ENCODE data around the gene KIAA1671. TPM values are rescaled to one million over a fixed set of nuclear protein-coding genes. Genes with fewer than 3 reads are reported as not detected.
A peak's percentile ranks its signal among the peaks of the same experiment; 100 is the strongest.

Gene KIAA1671
- total RNA-seq, 2 experiments from 2014 or later: 7.3 to 7.4 TPM

DNA sequence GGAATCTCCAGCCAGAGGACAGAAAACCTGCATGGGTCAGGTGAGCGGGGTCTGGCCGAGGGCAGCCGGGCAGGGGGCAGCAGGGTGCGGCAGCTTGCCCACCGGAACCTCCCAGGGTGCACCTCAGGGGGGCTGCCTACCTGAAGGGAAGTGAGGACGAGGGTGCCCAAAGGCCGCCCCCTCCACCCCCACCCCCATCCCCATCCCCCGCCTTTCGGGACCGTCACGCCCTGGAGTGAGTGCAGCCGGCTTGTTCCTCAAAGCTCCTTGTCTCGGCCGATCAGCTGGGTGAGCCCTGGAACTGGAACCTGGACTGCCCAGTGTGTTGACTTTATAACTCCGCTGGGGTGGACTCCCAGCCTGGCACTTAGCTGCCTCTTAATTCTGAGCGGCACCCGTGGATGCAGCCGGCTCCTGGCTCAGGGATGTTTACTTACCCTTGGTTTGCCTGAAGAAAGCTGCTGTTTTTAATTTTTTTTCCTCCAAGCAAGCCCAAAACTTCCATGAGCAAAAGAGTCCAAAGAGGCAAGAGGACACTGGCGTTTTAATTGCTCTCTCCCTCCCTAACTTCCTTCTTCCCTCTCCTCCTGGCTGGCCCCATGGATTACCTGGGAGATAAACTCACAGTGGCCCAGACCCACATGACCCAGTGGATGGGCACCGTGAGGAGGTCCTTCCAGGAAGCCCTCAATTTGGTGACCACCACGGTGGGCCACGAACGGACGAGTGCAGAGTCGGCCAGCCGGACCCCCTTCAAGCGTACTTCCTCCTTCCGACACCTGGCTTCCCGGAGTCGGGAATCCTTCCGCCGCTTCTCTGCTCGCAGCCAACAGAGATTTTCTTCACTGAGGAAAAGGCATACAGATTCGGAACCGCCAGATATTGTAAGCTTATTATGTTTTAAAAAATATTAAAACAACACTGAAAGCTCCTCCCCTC is 159.3 kb downstream of the KIAA1671 start:
- peak overlapping the region; percentile 75 for H3K4me3 Mint-ChIP-seq
- intact Hi-C loops (cut with micrococcal nuclease): loop anchor here (1.0 to 2.0 kb wide), 3 partner anchors 22 to 52 kb away; no protein-coding TSS in a partner anchor
- DNase-seq: no peak
- no peaks in the 10 kb centered on the region for H3K9me3 Mint-ChIP-seq
- no peak overlapping the region for H3K27ac Mint-ChIP-seq
- CTCF ChIA-PET: interaction anchor here (0.6 to 3.2 kb wide), 11 partner anchors 13 to 830 kb away, joined by 3 to 19 read pairs (median 4); no protein-coding TSS in a partner anchor
- H3K27me3 Mint-ChIP-seq (ENCODE audit: low read depth): peaks cover 2% of the 10 kb centered on the region
- H3K36me3 Mint-ChIP-seq (ENCODE audit: low read depth): no peaks in the 10 kb centered on the region
- peaks cover 21% of the 10 kb centered on the region for H3K4me1 Mint-ChIP-seq (ENCODE audit: low read depth)

DNA sequence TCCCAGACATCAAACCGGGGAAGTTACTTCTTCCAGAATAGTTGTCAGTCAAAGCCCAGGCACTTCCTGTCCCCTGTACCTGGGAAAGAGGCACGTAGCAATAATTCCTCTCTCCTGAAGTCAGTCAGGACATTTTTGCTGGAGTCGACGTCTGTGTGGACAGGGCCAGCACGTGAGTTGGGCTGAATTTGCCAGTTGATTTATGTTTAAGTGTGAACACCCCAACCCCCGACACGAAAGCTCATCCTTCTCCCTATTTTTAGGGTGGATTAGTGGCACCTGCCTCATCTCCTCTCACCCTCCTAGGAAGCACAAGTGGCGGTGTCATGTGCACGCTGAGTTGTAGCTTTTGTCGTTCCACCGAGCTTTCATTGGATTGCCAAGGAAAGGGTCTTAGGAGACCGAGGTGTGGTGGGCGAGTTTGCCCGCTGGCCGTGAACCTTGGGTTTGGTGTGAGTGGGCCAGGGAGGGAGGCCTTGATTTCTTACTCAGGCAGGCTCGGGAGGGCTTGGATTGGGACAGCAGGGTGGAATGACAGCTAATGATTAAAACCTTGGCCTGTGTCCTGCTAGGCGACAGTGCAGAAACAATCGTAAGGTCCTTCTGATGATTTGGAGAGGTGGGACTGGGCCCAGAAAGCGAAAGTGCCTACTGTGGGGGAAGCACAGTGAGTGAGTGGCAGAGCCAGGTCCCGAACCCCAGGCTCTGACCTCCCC is 160.2 kb downstream of the KIAA1671 start:
- Mint-ChIP-seq H3K4me3 (peak overlapping the region; percentile 59), H3K9me3 (no peaks in the 10 kb centered on the region), H3K27me3 (ENCODE audit: low read depth) (peaks cover 2% of the 10 kb centered on the region), H3K36me3 (ENCODE audit: low read depth) (no peaks in the 10 kb centered on the region), H3K27ac (no peak overlapping the region), H3K4me1 (ENCODE audit: low read depth) (peaks cover 21% of the 10 kb centered on the region)
- DNase-seq: no peak
- intact Hi-C loops (cut with micrococcal nuclease): no loop called here
- CTCF ChIA-PET: interaction anchor here (1.3 to 3.2 kb wide), 4 partner anchors 14 to 59 kb away, joined by 3 to 19 read pairs (median 5); no protein-coding TSS in a partner anchor

DNA sequence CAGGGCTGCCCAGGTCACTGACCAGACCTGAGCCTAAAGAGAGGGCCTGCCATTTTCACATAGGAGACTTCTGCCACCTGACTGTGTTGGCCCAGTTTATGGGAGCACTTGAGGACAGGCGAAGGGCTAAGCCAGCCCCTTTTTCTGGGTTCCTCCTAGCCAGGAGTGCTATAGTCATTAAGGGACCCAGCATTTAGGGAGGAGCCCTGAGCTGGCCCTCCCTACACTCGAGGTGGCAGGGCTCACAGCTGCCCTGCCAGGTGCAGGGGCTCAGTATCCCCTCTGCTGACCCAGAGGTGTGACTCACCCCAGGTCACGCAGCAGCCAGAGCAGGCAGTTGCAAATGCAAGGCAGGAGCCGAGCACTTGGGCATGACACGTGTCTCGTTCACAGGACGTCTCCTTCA is 160.8 kb downstream of the KIAA1671 start:
- Mint-ChIP-seq H3K36me3 (ENCODE audit: low read depth) (no peaks in the 10 kb centered on the region), H3K27me3 (ENCODE audit: low read depth) (peaks cover 2% of the 10 kb centered on the region), H3K4me3 (no peak overlapping the region), H3K9me3 (no peaks in the 10 kb centered on the region), H3K4me1 (ENCODE audit: low read depth) (peaks cover 21% of the 10 kb centered on the region), H3K27ac (no peak overlapping the region)
- DNase-seq: no peak
- CTCF ChIA-PET: no interaction called here
- intact Hi-C loops (cut with micrococcal nuclease): no loop called here

DNA sequence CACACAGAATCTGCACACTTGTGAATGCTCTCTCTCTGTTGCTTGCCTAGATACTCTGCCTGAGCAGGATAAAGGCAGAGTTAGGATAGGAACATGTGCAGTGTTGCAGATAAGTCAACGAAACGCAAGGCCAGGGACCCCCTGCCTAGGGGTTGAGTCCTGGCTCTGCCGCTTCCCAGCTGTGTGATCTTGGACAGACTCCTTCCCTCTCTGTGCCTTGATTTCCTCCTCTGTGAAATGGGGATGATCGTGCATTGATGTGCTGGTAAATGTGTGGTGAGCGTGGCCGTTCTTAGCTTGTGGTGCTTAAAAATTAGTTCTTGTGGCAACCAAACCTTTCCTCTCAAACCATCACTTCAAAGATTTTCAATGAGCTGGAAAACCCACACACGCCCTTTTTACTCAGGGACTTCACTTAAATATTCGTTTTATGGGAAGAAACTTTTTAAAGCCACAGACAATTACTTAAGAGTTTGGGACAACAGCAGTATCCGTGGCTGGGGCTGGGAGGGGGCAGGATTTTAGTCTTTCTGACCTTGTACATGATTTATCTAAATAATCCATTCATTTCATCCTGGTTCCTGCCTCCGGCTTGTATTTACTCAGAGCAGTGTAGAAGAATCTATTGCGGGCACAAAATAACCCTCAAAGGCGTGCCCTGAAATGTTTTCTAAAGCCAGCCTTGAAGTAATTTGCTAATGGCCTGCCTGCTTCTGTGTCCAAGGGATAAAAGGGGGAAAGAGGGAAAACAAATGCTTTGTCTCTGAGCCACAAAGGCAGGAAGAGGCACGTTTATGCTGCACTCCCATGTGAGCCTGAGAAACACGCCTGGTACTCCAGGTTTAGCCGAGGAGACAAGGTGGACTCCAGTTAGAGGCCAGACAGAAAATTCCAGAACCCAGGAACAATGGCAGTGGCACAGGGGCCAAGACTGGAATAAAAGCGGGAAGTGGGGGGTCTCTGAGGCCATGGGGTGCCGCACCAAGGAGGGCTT is 162.2 kb downstream of the KIAA1671 start:
- CTCF ChIA-PET: interaction anchor here (0.7 kb wide), 1 partner anchor 34 kb away, joined by 3 read pairs; no protein-coding TSS in a partner anchor
- Mint-ChIP-seq H3K4me3 (no peak overlapping the region), H3K4me1 (ENCODE audit: low read depth) (peaks cover 21% of the 10 kb centered on the region), H3K36me3 (ENCODE audit: low read depth) (no peaks in the 10 kb centered on the region), H3K27ac (no peak overlapping the region), H3K9me3 (no peaks in the 10 kb centered on the region), H3K27me3 (ENCODE audit: low read depth) (peaks cover 2% of the 10 kb centered on the region)
- no peak for DNase-seq
- intact Hi-C loops (cut with micrococcal nuclease): no loop called here

DNA sequence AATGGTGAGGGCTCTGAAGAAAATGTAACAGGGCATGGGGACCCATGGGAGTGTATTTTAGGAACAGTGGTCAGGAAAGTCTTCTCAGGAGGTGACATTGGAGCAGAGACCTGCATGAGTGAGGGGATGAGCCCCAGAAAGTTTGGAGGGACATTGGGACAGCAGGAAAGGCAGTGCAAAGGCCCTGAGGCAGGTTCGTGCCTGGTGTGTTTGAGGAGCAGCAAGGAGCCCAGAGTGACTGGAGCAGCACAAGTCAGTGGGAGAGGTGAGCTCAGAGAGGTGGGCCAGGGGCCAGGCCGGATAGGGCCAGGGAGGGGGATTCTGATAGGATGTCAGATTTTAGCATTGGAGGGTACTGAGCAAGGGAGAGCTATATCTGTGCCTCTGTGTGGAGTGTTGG is 167.1 kb downstream of the KIAA1671 start:
- DNase-seq: no peak
- H3K9me3 Mint-ChIP-seq: no peaks in the 10 kb centered on the region
- intact Hi-C loops (cut with micrococcal nuclease): no loop called here
- CTCF ChIA-PET: no interaction called here
- no peak overlapping the region for H3K4me3 Mint-ChIP-seq
- no peaks in the 10 kb centered on the region for H3K27me3 Mint-ChIP-seq (ENCODE audit: low read depth)
- no peaks in the 10 kb centered on the region for H3K4me1 Mint-ChIP-seq (ENCODE audit: low read depth)
- H3K27ac Mint-ChIP-seq: no peak overlapping the region
- H3K36me3 Mint-ChIP-seq (ENCODE audit: low read depth): peaks cover 3% of the 10 kb centered on the region

DNA sequence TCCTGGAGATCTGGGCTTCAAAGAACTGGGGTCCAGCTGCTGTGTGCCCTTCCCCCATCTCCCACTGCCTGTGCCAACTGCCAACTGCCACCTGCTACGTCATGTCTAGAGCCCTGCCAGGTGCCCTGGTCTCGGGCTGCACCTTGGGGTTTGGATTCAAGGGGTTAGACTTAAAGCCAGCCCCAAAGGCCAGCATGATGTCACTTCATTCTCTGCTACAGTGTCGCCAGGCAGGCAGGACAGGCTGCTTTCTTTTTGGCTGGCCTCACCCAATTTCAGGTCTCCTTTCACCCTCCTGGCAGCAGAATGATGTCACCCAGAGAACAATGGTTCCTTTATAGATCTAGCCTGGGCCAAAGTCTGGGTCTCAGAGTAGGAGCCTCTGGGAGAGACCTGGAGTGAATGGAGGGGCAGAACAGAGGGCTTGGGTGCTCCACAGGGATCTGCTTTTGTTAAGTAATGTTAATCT is 167.6 kb downstream of the KIAA1671 start:
- Mint-ChIP-seq H3K27me3 (ENCODE audit: low read depth) (no peaks in the 10 kb centered on the region), H3K4me1 (ENCODE audit: low read depth) (no peaks in the 10 kb centered on the region), H3K36me3 (ENCODE audit: low read depth) (peaks cover 3% of the 10 kb centered on the region), H3K9me3 (no peaks in the 10 kb centered on the region), H3K4me3 (no peak overlapping the region), H3K27ac (no peak overlapping the region)
- intact Hi-C loops (cut with micrococcal nuclease): no loop called here
- DNase-seq: no peak
- CTCF ChIA-PET: no interaction called here

DNA sequence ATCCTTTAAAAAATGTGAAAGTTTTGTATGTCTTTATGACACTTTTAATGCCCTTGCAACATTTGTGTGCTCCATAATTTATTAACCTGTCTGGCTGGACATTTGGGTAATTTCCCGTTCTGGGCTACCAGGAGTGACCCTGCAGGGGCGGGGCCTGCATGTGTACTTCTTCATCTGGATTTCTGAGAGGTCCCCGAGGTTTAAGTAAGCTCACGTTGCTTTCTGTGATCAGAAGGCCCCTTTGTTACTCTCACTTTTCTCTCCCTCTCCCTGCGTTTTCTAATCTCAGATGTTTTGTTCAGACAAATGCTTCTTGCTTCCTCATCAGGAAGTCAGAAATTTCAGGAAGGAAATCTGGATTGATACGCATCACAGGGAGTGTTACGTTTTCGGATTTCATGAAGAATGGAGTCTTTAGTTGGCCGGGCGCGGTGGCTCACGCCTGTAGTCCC is 168.3 kb downstream of the KIAA1671 start:
- H3K27ac Mint-ChIP-seq: no peak overlapping the region

DNA sequence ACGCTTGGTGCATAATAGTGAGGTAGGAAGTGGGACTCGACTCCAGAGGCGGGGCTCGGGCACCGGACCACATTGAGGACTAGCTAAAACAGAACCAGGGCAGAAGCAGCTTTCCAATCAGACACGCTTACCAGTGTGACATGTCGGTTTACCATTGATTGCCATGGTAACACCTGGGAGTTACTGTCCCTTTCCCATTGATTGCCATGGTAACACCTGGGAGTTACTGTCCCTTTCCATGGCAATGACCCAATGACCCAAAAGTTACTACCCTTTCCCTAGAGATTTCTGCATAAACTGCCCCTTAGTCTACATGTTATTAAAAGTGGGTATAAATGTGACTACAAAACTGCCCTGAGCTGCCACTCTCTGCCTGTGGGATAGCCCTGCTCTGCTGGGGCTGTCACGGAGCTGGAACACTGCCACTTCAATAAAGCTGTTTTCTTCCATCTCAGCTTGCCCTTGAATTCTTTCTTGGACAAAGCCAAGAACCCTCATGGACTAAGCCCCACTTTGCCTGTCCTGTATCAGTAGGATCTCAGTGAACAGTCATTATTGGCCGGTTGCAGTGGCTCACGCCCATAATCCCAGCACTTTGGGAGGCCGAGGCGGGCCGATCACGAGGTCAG is 169.7 kb downstream of the KIAA1671 start:
- intact Hi-C loops (cut with micrococcal nuclease): no loop called here
- no peaks in the 10 kb centered on the region for H3K9me3 Mint-ChIP-seq
- H3K36me3 Mint-ChIP-seq (ENCODE audit: low read depth): peaks cover 3% of the 10 kb centered on the region
- no peaks in the 10 kb centered on the region for H3K27me3 Mint-ChIP-seq (ENCODE audit: low read depth)
- no peak for DNase-seq
- CTCF ChIA-PET: no interaction called here
- no peaks in the 10 kb centered on the region for H3K4me1 Mint-ChIP-seq (ENCODE audit: low read depth)
- H3K27ac Mint-ChIP-seq: no peak overlapping the region
- H3K4me3 Mint-ChIP-seq: no peak overlapping the region

More for the DNA sequence above, 168.3 kb downstream of the KIAA1671 start:
- CTCF ChIA-PET: no interaction called here
- Mint-ChIP-seq H3K9me3 (no peaks in the 10 kb centered on the region), H3K27me3 (ENCODE audit: low read depth) (no peaks in the 10 kb centered on the region), H3K4me1 (ENCODE audit: low read depth) (no peaks in the 10 kb centered on the region), H3K4me3 (no peak overlapping the region), H3K36me3 (ENCODE audit: low read depth) (peaks cover 3% of the 10 kb centered on the region)
- DNase-seq: no peak
- intact Hi-C loops (cut with micrococcal nuclease): no loop called here

DNA sequence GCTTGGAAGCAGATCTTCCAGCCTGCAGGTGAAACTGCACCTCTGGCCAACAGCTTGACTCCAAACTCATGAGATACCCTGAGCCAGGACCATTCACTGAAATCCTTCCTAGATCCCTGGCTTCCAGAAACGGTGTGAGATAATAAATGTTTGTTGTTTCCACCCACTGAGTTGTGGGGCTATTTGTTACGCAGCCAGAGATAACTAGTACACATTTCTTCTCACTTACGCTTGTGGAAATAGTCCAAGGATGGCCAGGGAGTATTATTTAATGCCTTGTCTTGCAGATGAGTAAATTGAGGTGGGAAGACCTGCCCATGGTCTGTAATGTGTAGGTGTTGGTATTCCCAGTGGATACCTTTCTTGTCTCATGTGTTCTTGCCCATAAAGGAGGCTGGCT is 171.2 kb downstream of the KIAA1671 start:
- H3K36me3 Mint-ChIP-seq (ENCODE audit: low read depth): peaks cover 3% of the 10 kb centered on the region
- H3K27me3 Mint-ChIP-seq (ENCODE audit: low read depth): no peaks in the 10 kb centered on the region
- no peaks in the 10 kb centered on the region for H3K9me3 Mint-ChIP-seq
- no peak overlapping the region for H3K4me3 Mint-ChIP-seq
- CTCF ChIA-PET: interaction anchor here (1.1 kb wide), 1 partner anchor 13 kb away, joined by 3 read pairs; no protein-coding TSS in a partner anchor
- no peak for DNase-seq
- no peaks in the 10 kb centered on the region for H3K4me1 Mint-ChIP-seq (ENCODE audit: low read depth)
- no peak overlapping the region for H3K27ac Mint-ChIP-seq
- intact Hi-C loops (cut with micrococcal nuclease): no loop called here

DNA sequence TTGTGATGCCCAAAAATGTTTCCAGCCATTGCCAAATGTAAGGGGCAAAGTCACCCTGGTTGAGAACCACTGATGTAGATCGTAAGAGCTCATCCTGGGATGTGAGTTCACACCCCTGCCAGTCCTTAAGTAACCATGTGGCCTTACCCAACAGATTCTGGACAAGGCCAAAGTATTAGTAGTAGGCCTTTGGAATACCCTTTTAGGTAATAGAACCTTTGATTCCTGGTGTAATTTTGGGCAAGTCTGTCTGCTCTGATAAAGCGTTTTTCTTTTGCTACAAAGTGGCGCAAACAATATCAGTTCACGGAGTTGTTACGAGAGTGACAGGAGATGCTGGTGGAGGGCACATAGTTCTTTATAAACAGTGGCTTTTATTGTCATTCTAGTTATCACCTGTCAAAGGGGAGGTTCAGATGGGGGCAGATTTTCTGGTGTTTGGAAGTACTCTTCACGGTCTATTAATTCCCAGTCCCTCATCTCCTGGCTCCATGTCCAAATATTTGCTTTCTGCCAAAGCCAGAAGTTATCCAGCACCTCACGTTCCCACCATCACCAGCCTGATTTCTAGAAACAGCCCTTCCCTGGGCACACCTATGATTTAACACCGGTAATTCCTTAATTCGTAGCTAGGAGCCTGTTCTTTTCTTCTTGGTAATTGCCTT is 173.3 kb downstream of the KIAA1671 start:
- intact Hi-C loops (cut with micrococcal nuclease): no loop called here
- Mint-ChIP-seq H3K4me1 (ENCODE audit: low read depth) (no peaks in the 10 kb centered on the region), H3K9me3 (no peaks in the 10 kb centered on the region), H3K36me3 (ENCODE audit: low read depth) (peaks cover 3% of the 10 kb centered on the region), H3K27me3 (ENCODE audit: low read depth) (no peaks in the 10 kb centered on the region), H3K4me3 (no peak overlapping the region), H3K27ac (no peak overlapping the region)
- CTCF ChIA-PET: interaction anchor here (0.9 to 1.4 kb wide), 2 partner anchors 15 to 44 kb away, joined by 3 to 4 read pairs; no protein-coding TSS in a partner anchor
- DNase-seq: no peak

DNA sequence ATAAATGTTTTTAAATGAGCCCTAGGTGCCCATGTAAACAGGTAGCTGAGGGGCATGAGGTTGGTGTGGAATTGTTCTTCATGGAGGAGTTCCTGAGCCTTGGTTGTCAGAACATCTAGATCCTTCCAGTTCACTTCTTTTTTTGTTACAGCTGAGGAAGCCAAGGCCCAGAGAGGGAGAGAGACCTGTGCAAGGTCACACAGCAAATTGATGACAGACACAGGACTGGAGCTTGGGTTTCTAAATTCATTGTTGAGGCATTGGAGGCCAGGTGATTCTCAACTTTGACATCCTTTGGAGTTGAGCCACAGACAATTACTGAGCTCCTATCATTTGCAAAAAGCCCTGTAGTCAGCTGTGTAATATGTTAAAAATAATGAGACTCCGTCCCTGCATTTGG is 174.0 kb downstream of the KIAA1671 start:
- CTCF ChIA-PET: interaction anchor here (0.9 to 1.4 kb wide), 2 partner anchors 15 to 45 kb away, joined by 3 to 4 read pairs; no protein-coding TSS in a partner anchor
- Mint-ChIP-seq H3K27ac (no peak overlapping the region), H3K4me3 (no peak overlapping the region), H3K27me3 (ENCODE audit: low read depth) (no peaks in the 10 kb centered on the region), H3K9me3 (no peaks in the 10 kb centered on the region), H3K36me3 (ENCODE audit: low read depth) (peaks cover 3% of the 10 kb centered on the region), H3K4me1 (ENCODE audit: low read depth) (no peaks in the 10 kb centered on the region)
- DNase-seq: no peak
- intact Hi-C loops (cut with micrococcal nuclease): no loop called here

Measured in activated naive CD4-positive, alpha-beta T cell treated with anti-CD3 and anti-CD28 coated beads for 36 hours (primary cell).